Esophagus (tissue), 2 donors: ENCODE data around the gene PNCK. TPM values are rescaled to one million over a fixed set of nuclear protein-coding genes. Genes with fewer than 3 reads are reported as not detected.
"Not testable (repeated sequence)": the region's sequence is repeated elsewhere in the genome, so short reads cannot be mapped to it uniquely, and the experiment has no call there.

Experiments used
- H3K27ac ChIP-seq, 2 donors: one replicate each; pipeline ENCODE4 v1.5.1; 2013; ENCODE audit warnings: low read depth in 2 of 2, mild to moderate bottlenecking in 2 of 2, inconsistent platforms in 1 of 2, low read length in 1 of 2, moderate library complexity in 1 of 2
- H3K27me3 ChIP-seq, 2 donors: one replicate each; pipeline ENCODE4 v1.6.1; 2013; ENCODE audit warnings: low read length in 2 of 2, control low read depth in 1 of 2, mild to moderate bottlenecking in 1 of 2; ENCODE audit not compliant: insufficient read depth in 2 of 2, control insufficient read depth in 1 of 2
- H3K36me3 ChIP-seq, 2 donors: one replicate each; pipeline ENCODE4 v1.6.1; 2013; ENCODE audit warnings: low read length in 1 of 2; ENCODE audit not compliant: control insufficient read depth in 2 of 2, insufficient read depth in 2 of 2
- H3K4me1 ChIP-seq, 2 donors: one replicate each; pipeline ENCODE4 v1.6.1; 2013; ENCODE audit warnings: low read length in 1 of 2; ENCODE audit not compliant: control insufficient read depth in 2 of 2, insufficient read depth in 2 of 2
- H3K4me3 ChIP-seq, 2 donors: one replicate each; pipeline ENCODE4 v1.5.1; 2013; ENCODE audit warnings: low read length in 2 of 2, mild to moderate bottlenecking in 2 of 2, low read depth in 1 of 2, moderate library complexity in 1 of 2
- H3K9me3 ChIP-seq, 2 donors: one replicate each; pipeline ENCODE4 v1.6.1; 2013; ENCODE audit warnings: mild to moderate bottlenecking in 2 of 2, low read depth in 1 of 2, low read length in 1 of 2, moderate library complexity in 1 of 2; ENCODE audit not compliant: control insufficient read depth in 2 of 2, insufficient read depth in 1 of 2
- WGBS, 2 donors: extraction: QIAGEN DNeasy Blood & Tissue Kit; methylation state at CpG; one replicate each; pipeline ENCODE4 v1.1.7; 2013; 5-methylcytosine and 5-hydroxymethylcytosine counted together
- polyA plus RNA-seq, 2 donors: library from polyadenylated mRNA; stranded (reverse); fragments of 200-250 nt; gene quantifications; one replicate each; pipeline ENCODE4 v1.2.3, GENCODE V29; 2013
- donor health status: healthy with polysubstance abuse.
- donor health status: Bipolar disorder and iron deficiency.

The PNCK gene
- polyA plus RNA-seq, 2 donors, result 5.0 to 6.4 TPM

GRCh38 chrX:153706799-153707198, 33.2 kb upstream of the PNCK start:
- Histone ChIP-seq H3K4me3 (no peak overlapping the region), H3K27ac (no peak overlapping the region), H3K36me3 (peaks cover 0 to 18% of the 10 kb centered on the region in 2 donors), H3K9me3 (no peaks in the 10 kb centered on the region), H3K27me3 (no peaks in the 10 kb centered on the region), H3K4me1 (peaks cover 0 to 13% of the 10 kb centered on the region in 2 donors)
- 72 to 76% methylated on average over 9 of the region's 9 CpGs for WGBS, 2 donors

GRCh38 chrX:153705403-153706060, 31.9 kb upstream of the PNCK start:
- not testable (repeated sequence) for H3K9me3 ChIP-seq, H3K27me3 ChIP-seq, H3K4me3 ChIP-seq
- H3K36me3 ChIP-seq, result peaks cover 0 to 23% of the 10 kb centered on the region in 2 donors
- WGBS, 2 donors, result 61 to 74% methylated on average over 17 to 18 of the region's 18 CpGs
- H3K27ac ChIP-seq, result peak overlapping the region in 1 of 2 donors; percentile 27
- peaks cover 0 to 16% of the 10 kb centered on the region in 2 donors for H3K4me1 ChIP-seq

- not testable (repeated sequence) for H3K4me3 ChIP-seq, H3K9me3 ChIP-seq, H3K27me3 ChIP-seq
- peak overlapping the region; percentile 20 to 55 for H3K27ac ChIP-seq
- peaks cover 0 to 18% of the 10 kb centered on the region in 2 donors for H3K36me3 ChIP-seq
- 53 to 62% methylated on average over 10 to 11 of the region's 12 CpGs for WGBS, 2 donors
- H3K4me1 ChIP-seq, result peaks cover 0 to 17% of the 10 kb centered on the region in 2 donors
Observed at GRCh38 chrX:153704631-153705402, 31.2 kb upstream of the PNCK start.

GRCh38 chrX:153704021-153704526, 30.5 kb upstream of the PNCK start:
- Histone ChIP-seq H3K4me1 (peaks cover 0 to 17% of the 10 kb centered on the region in 2 donors), H3K27me3 (no peaks in the 10 kb centered on the region), H3K27ac (peak overlapping the region; percentile 74 to 77), H3K9me3 (no peaks in the 10 kb centered on the region), H3K36me3 (peaks cover 0 to 16% of the 10 kb centered on the region in 2 donors), H3K4me3 (no peak overlapping the region)
- WGBS, 2 donors, result 60 to 74% methylated on average over 18 of the region's 18 CpGs

GRCh38 chrX:153703036-153703370, 29.4 kb upstream of the PNCK start:
- Histone ChIP-seq H3K4me3 (no peak overlapping the region), H3K4me1 (peaks cover 0 to 17% of the 10 kb centered on the region in 2 donors), H3K27ac (peak overlapping the region; percentile 33 to 77), H3K9me3 (no peaks in the 10 kb centered on the region), H3K27me3 (no peaks in the 10 kb centered on the region), H3K36me3 (peaks cover 0 to 16% of the 10 kb centered on the region in 2 donors)
- WGBS, 2 donors, result 24 to 48% methylated on average over 16 of the region's 16 CpGs

- H3K27ac ChIP-seq, result peak overlapping the region in 1 of 2 donors; percentile 33
- H3K36me3 ChIP-seq, result peaks cover 0 to 18% of the 10 kb centered on the region in 2 donors
- WGBS, 2 donors, result 41 to 73% methylated on average over 22 to 23 of the region's 23 CpGs
- H3K9me3 ChIP-seq, result no peaks in the 10 kb centered on the region
- H3K4me1 ChIP-seq, result peaks cover 0 to 17% of the 10 kb centered on the region in 2 donors
- no peak overlapping the region for H3K4me3 ChIP-seq
- H3K27me3 ChIP-seq, result no peaks in the 10 kb centered on the region
Observed at GRCh38 chrX:153702336-153703035, 28.9 kb upstream of the PNCK start.

- no peak overlapping the region for H3K4me3 ChIP-seq
- peaks cover 0 to 18% of the 10 kb centered on the region in 2 donors for H3K36me3 ChIP-seq
- 85 to 87% methylated on average over 12 of the region's 12 CpGs for WGBS, 2 donors
- no peaks in the 10 kb centered on the region for H3K9me3 ChIP-seq
- peaks cover 0 to 17% of the 10 kb centered on the region in 2 donors for H3K4me1 ChIP-seq
- no peak overlapping the region for H3K27ac ChIP-seq
- no peaks in the 10 kb centered on the region for H3K27me3 ChIP-seq
Observed at GRCh38 chrX:153701706-153702105, 28.1 kb upstream of the PNCK start.

GRCh38 chrX:153700967-153701366, 27.4 kb upstream of the PNCK start:
- Histone ChIP-seq H3K4me3 (no peak overlapping the region), H3K27ac (peak overlapping the region in 1 of 2 donors; percentile 45), H3K27me3 (no peaks in the 10 kb centered on the region), H3K9me3 (no peaks in the 10 kb centered on the region), H3K4me1 (peaks cover 0 to 17% of the 10 kb centered on the region in 2 donors), H3K36me3 (peaks cover 0 to 18% of the 10 kb centered on the region in 2 donors)
- WGBS, 2 donors, result 51 to 73% methylated on average over 3 to 6 of the region's 6 CpGs

GRCh38 chrX:153700376-153700945, 26.8 kb upstream of the PNCK start:
- peaks cover 0 to 17% of the 10 kb centered on the region in 2 donors for H3K4me1 ChIP-seq
- 51 to 63% methylated on average over 14 to 15 of the region's 15 CpGs for WGBS, 2 donors
- H3K27me3 ChIP-seq, result no peaks in the 10 kb centered on the region
- no peaks in the 10 kb centered on the region for H3K9me3 ChIP-seq
- peaks cover 0 to 18% of the 10 kb centered on the region in 2 donors for H3K36me3 ChIP-seq
- H3K4me3 ChIP-seq, result no peak overlapping the region
- H3K27ac ChIP-seq, result peak overlapping the region; percentile 39 to 45
